Subcutaneous abdominal adipose tissue (tissue), 5 donors: ENCODE measurements around the gene FIGNL1.
"Not testable (repeated sequence)": the region's sequence is repeated elsewhere in the genome, so short reads cannot be mapped to it uniquely, and the experiment has no call there.

ENCODE experiments used
- H3K27ac ChIP-seq: one replicate; pipeline ENCODE4 v1.7.0; 2013; ENCODE audit warnings: low read depth, mild to moderate bottlenecking, inconsistent platforms, low read length, moderate library complexity
- H3K27me3 ChIP-seq, 5 donors: one replicate each; pipeline ENCODE4 v1.7.0; 2013; ENCODE audit warnings: low read length in 5 of 5, inconsistent platforms in 1 of 5; ENCODE audit not compliant: control insufficient read depth in 5 of 5, insufficient read depth in 4 of 5
- H3K36me3 ChIP-seq, 5 donors: one replicate each; pipeline ENCODE4 v1.7.0; 2013; ENCODE audit warnings: low read length in 5 of 5; ENCODE audit not compliant: control insufficient read depth in 5 of 5, insufficient read depth in 5 of 5
- H3K4me1 ChIP-seq, 5 donors: one replicate each; pipeline ENCODE4 v1.7.0; 2013; ENCODE audit warnings: low read length in 5 of 5, mild to moderate bottlenecking in 3 of 5, moderate library complexity in 1 of 5; ENCODE audit not compliant: control insufficient read depth in 5 of 5, insufficient read depth in 5 of 5
- H3K4me3 ChIP-seq, 5 donors: one replicate each; pipeline ENCODE4 v1.7.0; 2013; ENCODE audit warnings: low read length in 5 of 5, low read depth in 1 of 5
- H3K9ac ChIP-seq, 5 donors: one replicate each; pipeline ENCODE4 v1.7.0; 2013; ENCODE audit warnings: low read length in 5 of 5, mild to moderate bottlenecking in 4 of 5, moderate library complexity in 3 of 5
- H3K9me3 ChIP-seq, 5 donors: one replicate each; pipeline ENCODE4 v1.7.0; 2013; ENCODE audit warnings: low read length in 5 of 5; ENCODE audit not compliant: control insufficient read depth in 5 of 5
- donor health status: healthy.
- donor health status: healthy.
- donor health status: healthy.
- donor health status: healthy.
- donor health status: healthy.

The FIGNL1 gene

DNA sequence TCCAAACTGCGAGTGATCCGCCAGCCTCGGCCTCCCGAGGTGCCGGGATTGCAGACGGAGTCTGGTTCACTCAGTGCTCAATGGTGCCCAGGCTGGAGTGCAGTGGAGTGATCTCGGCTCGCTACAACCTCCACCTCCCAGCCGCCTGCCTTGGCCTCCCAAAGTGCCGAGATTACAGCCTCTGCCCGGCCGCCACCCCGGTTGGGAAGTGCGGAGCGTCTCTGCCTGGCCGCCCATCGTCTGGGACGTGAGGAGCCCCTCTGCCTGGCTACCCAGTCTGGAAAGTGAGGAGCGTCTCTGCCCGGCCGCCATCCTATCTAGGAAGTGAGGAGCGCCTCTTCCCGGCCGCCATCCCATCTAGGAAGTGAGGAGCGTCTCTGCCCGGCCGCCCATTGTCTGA lies 9.0 kb upstream of the FIGNL1 start:
- H3K27ac ChIP-seq, H3K4me3 ChIP-seq, H3K9ac ChIP-seq, H3K36me3 ChIP-seq, H3K9me3 ChIP-seq, H3K27me3 ChIP-seq, H3K4me1 ChIP-seq: not testable (repeated sequence)

DNA sequence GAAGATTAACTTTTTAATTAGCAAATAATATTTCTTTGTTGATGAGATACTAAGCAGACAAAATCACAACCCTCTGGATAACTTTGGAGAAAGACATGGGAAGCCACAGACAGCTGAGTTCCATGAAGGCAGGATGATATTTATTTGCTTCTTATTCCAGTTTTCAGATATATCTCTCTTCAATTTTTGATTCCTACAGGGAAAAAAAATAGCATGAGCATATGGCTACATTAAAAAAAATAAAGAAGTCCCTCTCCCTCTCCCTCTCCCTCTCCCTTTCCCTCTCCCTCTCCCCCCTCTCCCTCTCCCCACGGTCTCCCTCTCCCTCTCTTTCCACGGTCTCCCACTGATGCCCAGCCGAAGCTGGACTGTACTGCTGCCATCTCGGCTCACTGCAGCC lies 8.5 kb upstream of the FIGNL1 start:
- H3K9me3 ChIP-seq, H3K27ac ChIP-seq, H3K36me3 ChIP-seq, H3K4me1 ChIP-seq, H3K27me3 ChIP-seq, H3K9ac ChIP-seq, H3K4me3 ChIP-seq: not testable (repeated sequence)

DNA sequence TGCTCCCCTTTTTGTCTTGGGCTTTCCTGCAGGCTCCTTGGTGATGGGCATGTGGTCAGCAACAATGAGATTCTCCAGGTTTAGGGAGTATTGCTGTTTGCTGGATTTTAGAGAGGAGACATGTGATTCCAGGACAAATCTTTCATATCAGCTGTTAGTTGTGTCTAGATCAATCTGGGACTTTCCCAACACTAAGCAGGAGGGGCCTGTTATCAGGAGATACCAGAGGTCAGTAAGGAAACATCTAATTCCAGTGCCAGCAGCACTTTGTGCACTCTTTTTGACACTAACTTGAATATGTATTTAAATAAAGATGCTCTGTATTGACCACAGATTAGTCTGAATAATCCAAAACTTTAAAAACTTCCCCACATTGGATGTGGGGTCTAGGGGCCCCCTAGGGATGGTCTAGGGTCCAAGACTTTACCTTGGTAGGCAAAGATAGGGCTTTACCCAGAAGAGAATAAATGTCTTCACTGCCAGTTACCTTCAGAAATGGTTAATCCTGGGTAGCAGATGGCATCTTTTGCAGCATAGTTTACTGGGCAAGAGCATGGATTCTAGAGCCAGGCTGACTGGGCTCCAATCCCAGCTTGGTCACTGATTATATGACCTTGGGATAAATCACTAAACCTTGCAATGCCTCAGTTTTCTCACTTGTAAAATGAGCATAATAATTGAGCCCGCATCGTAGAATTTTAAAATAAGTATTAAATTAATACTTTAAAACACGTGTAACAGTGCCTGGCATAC lies 6.4 kb upstream of the FIGNL1 start:
- no peak overlapping the region for H3K4me3 ChIP-seq
- H3K9me3 ChIP-seq: no peaks in the 10 kb centered on the region
- no peak overlapping the region for H3K27ac ChIP-seq
- no peaks in the 10 kb centered on the region for H3K4me1 ChIP-seq
- H3K36me3 ChIP-seq: no peaks in the 10 kb centered on the region
- H3K27me3 ChIP-seq: no peaks in the 10 kb centered on the region
- H3K9ac ChIP-seq: no peak overlapping the region

DNA sequence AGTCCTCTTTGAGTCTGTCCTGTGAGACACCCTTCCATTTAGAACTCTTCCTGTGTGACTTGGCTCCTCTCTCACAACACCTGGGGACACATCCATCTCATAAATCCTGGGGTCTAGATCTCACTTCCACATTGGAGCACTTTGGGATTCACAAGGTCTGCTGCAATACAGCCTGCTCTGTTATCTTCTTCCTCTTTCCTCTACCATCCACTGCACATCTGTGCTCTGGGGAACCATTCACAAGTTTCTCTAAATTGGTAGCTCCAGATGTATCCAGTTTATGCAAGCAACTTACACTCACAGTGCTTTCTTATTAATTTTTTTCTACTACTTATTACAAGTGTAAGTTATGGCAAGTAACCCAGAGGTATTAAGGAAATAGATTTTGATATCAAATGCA lies 5.5 kb upstream of the FIGNL1 start:
- Histone ChIP-seq H3K27ac (no peak overlapping the region), H3K36me3 (no peaks in the 10 kb centered on the region), H3K9me3 (no peaks in the 10 kb centered on the region), H3K27me3 (no peaks in the 10 kb centered on the region), H3K9ac (no peak overlapping the region), H3K4me3 (no peak overlapping the region), H3K4me1 (peaks cover 0 to 4% (median 3%) of the 10 kb centered on the region in 5 donors)

DNA sequence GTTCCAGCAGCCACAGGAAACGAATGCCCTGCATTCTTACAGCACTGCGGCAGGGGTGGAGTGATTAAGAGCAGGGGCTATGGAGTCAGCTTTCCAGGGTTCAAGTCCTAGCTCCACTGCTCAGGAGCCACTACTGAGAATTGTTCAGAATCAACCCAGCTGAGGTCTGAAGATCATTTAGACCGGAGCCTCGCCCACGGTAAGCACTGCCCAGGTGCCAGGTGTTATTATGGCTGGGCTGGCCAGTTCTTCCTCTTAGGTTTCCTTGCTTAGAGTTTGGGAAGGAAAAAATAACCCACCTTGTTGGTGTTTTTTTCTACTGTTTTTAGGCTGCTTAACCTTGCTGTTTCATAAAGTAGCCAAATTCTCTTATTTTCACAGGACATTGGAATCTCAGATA lies 4.8 kb upstream of the FIGNL1 start:
- H3K9me3 ChIP-seq: no peaks in the 10 kb centered on the region
- no peak overlapping the region for H3K27ac ChIP-seq
- peaks cover 0 to 11% (median 8%) of the 10 kb centered on the region in 5 donors for H3K4me1 ChIP-seq
- H3K9ac ChIP-seq: no peak overlapping the region
- H3K36me3 ChIP-seq: no peaks in the 10 kb centered on the region
- no peak overlapping the region for H3K4me3 ChIP-seq
- H3K27me3 ChIP-seq: no peaks in the 10 kb centered on the region

DNA sequence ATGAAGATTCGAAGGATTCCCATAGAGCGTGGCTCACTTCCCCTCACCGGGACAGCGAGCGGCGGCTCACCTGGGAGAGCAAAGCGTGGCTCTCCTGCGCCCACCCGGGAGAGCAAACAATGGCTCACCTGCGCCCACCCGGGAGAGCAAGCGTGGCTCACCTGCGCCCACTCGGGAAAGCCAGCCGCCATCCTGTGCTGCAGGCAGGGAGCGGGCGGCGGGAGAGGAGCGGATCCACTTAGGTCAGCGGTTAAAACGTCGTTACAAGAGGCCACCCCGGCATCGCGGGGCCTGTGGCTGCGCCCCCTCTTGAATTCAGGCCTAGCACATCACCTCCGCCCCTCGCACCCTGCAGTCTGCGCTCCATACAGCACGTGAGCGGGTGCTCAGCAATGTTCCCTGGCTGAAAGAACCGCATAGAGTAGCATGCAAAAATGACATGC lies 461 bp upstream of the FIGNL1 start:
- peak overlapping the region; percentile 68 to 96 (median 83) for H3K4me3 ChIP-seq
- peak overlapping the region in 4 of 5 donors; percentile 66 to 85 (median 76) for H3K9ac ChIP-seq
- H3K4me1 ChIP-seq: peaks cover 0 to 19% (median 15%) of the 10 kb centered on the region in 5 donors
- peak overlapping the region; percentile 42 for H3K27ac ChIP-seq
- H3K27me3 ChIP-seq: no peaks in the 10 kb centered on the region
- peaks cover 13 to 15% (median 14%) of the 10 kb centered on the region in 5 donors for H3K36me3 ChIP-seq
- no peaks in the 10 kb centered on the region for H3K9me3 ChIP-seq

DNA sequence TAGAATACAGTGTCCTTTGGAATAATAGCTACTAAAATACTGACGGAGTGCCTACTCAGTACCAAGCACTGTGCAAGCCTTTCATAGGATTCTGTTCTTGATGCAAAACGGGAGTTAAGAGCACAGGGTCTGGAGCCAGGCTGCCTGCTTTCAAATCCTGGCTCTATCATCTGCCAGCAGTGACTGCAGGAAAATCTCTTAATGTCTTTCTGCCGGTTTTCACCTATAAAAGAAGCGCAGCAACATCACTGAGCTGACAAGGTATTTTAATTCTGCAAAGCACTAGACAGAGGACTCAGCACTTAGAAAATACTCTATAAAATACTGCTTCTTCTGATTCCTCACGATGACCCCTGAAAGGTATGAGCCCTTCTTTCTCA lies 659 bp downstream of the FIGNL1 start:
- Histone ChIP-seq H3K4me1 (peaks cover 0 to 19% (median 15%) of the 10 kb centered on the region in 5 donors), H3K9me3 (no peaks in the 10 kb centered on the region), H3K27ac (no peak overlapping the region), H3K36me3 (peaks cover 19 to 24% (median 20%) of the 10 kb centered on the region in 5 donors), H3K27me3 (no peaks in the 10 kb centered on the region), H3K9ac (peak overlapping the region; percentile 42 to 85 (median 69)), H3K4me3 (peak overlapping the region; percentile 55 to 96 (median 83))

DNA sequence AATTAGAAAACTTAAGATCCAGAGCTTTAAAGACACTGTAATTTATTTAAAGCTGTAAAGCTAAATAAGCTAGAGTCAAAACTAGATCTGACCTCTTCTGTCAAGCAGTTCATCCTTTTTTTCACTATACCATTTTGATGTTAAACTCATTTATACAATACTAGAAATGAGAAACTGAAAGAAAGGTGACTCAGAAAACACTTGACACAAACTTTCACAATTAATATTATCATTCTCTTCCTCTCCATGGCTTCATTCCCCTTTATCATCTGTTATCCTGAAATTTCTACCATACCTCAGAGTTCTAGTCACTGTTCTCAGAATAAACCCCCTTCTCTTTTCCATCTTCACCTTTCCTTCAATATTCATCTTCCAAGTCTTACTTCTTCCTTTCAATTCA lies 1.3 kb downstream of the FIGNL1 start:
- peaks cover 0 to 19% (median 15%) of the 10 kb centered on the region in 5 donors for H3K4me1 ChIP-seq
- H3K27ac ChIP-seq: no peak overlapping the region
- peaks cover 19 to 31% (median 21%) of the 10 kb centered on the region in 5 donors for H3K36me3 ChIP-seq
- H3K9ac ChIP-seq: no peak overlapping the region
- H3K27me3 ChIP-seq: no peaks in the 10 kb centered on the region
- no peak overlapping the region for H3K4me3 ChIP-seq
- H3K9me3 ChIP-seq: no peaks in the 10 kb centered on the region

DNA sequence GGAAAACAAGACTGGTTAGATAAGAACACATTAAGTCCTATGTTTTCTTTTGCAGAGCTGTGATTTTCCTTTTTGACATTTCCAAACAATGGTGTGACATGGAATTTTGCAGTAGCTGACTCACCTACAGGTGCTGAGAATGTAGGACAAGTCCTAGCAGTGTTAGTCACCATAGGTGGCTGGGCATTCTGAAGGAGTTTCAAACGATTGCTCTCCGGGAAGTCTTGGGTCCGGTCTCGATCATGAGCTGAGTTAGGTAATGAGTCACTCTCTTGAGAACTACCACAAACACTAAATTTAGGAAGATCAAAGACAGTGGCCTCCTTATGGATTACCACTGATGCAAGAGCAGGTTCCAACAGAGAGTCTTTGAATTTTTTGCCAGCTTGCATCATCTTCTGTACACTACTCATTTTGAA lies 3.6 kb downstream of the FIGNL1 start:
- H3K9ac ChIP-seq: no peak overlapping the region
- no peak overlapping the region for H3K4me3 ChIP-seq
- H3K4me1 ChIP-seq: peaks cover 0 to 19% (median 15%) of the 10 kb centered on the region in 5 donors
- H3K9me3 ChIP-seq: no peaks in the 10 kb centered on the region
- H3K27ac ChIP-seq: no peak overlapping the region
- H3K36me3 ChIP-seq: peaks cover 19 to 36% (median 22%) of the 10 kb centered on the region in 5 donors
- no peaks in the 10 kb centered on the region for H3K27me3 ChIP-seq

DNA sequence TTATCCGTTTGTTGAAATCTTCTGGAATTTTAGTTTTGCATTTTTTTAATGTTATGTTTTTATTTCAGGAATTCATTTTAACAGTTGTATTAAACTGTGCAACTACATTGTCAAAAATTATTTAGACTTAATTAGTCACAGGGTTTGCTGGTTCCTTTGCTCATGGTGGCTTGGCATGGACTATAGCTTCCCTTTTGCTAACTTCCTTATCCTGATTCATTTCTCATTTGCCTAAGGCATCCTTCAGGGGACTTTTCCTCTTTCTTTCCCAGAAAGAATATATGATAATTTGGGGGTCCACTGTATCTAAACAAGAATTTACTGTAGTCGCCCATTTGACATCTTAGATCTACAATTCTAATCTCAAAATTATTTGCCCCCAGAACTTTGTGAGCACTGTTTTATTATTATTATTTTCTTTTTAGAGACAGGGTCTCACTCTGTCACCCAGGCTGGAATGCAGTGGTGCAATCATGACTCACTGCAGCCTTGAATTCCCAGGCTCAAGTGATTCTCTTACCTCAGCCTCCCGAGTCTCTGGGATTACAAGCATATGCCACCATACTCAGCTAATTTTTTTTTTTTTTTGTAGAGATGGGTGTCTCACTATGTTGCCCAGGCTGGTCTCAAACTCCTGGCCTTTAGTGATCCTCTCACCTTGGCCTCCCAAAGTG lies 13.9 kb downstream of the FIGNL1 start:
- Histone ChIP-seq H3K36me3 (peaks cover 2 to 17% (median 5%) of the 10 kb centered on the region in 5 donors), H3K27ac (no peak overlapping the region)

More for the DNA sequence above, 13.9 kb downstream of the FIGNL1 start:
- Histone ChIP-seq H3K4me3 (no peak overlapping the region), H3K27me3 (no peaks in the 10 kb centered on the region), H3K9me3 (peaks cover 0 to 4% (median 0%) of the 10 kb centered on the region in 5 donors), H3K4me1 (no peaks in the 10 kb centered on the region), H3K9ac (no peak overlapping the region)
